Breast epithelium (tissue), 4 donors: ENCODE data around the gene PARP4. TPM values are rescaled to one million over a fixed set of nuclear protein-coding genes. Genes with fewer than 3 reads are reported as not detected.
"Not testable (repeated sequence)": the region's sequence is repeated elsewhere in the genome, so short reads cannot be mapped to it uniquely, and the experiment has no call there.

ENCODE experiments used
- DNase-seq, 2 donors: peaks; one replicate each; pipeline ENCODE4 v3.0.0-alpha.2; 2019; ENCODE audit warnings: low spot score in 2 of 2
- H3K27ac ChIP-seq, 2 donors: fragments of 200-600 bp; sonication (generic) in 1 of 2; one replicate each; pipeline ENCODE4 v1.5.1; 2016 to 2019; ENCODE audit warnings: mild to moderate bottlenecking in 1 of 2
- H3K27me3 ChIP-seq, 2 donors: fragments of 200-600 bp; sonication (generic) in 1 of 2; one replicate each; pipeline versions ENCODE4 v1.5.1 to v1.6.0; 2017 to 2019; ENCODE audit warnings: control low read depth in 1 of 2, mild to moderate bottlenecking in 1 of 2
- H3K36me3 ChIP-seq: fragments of 200-600 bp; one replicate; pipeline ENCODE4 v1.5.1; 2019
- H3K4me1 ChIP-seq, 2 donors: fragments of 200-600 bp; sonication (generic); one replicate each; pipeline ENCODE4 v1.5.1; 2016 to 2019; ENCODE audit warnings: control low read depth in 1 of 2
- H3K4me3 ChIP-seq, 3 donors: fragments of 200-600 bp; sonication (generic); 1 replicate in 2 of 3; 2 replicates in 1 of 3; pipeline ENCODE4 v1.5.1; 2016 to 2019; ENCODE audit warnings: mild to moderate bottlenecking in 3 of 3, moderate library complexity in 2 of 3
- H3K9me3 ChIP-seq, 2 donors: fragments of 200-600 bp; sonication (generic) in 1 of 2; one replicate each; pipeline ENCODE4 v1.5.1; 2016 to 2019; ENCODE audit warnings: control low read depth in 1 of 2
- CTCF ChIP-seq, 3 donors: fragments of 450-650 bp; IDR thresholded peaks; one replicate each; pipeline ENCODE4 v1.5.1; 2016 to 2017; ENCODE audit warnings: antibody characterized with exemption in 3 of 3, mild to moderate bottlenecking in 3 of 3, moderate library complexity in 3 of 3
- POLR2A ChIP-seq: fragments of 450-650 bp; IDR thresholded peaks from one replicate; pipeline ENCODE4 v1.6.1; 2016; ENCODE audit warnings: antibody characterized with exemption, mild to moderate bottlenecking, moderate library complexity
- POLR2AphosphoS5 ChIP-seq, 3 donors: sonication (generic); formaldehyde crosslinking; IDR thresholded peaks; one replicate each; pipeline ENCODE4 v1.6.1; 2017; ENCODE audit warnings: antibody characterized with exemption in 3 of 3
- intact Hi-C: fragments of 100-400 bp; cut with DNase I; formaldehyde crosslinking; loops from one replicate; pipeline ENCODE4 v1.15.1; 2023; ENCODE audit warnings: low total_unique reads
- total RNA-seq, 3 donors: library from RNA; depleted of rRNA; stranded (reverse); fragments of >200 nt; gene quantifications; one replicate each; pipeline ENCODE4 v1.1.0, GENCODE V29; 2016

Gene PARP4
- total RNA-seq = 10 to 100 TPM; 54.1 to 67.0 (median 62.5) TPM

- intact Hi-C loops = no loop called here
- DNase-seq = peak; percentile 58 to 64
- H3K27me3 ChIP-seq = no peaks in the 10 kb centered on the region
- H3K9me3 ChIP-seq = no peaks in the 10 kb centered on the region
- no peaks in the 10 kb centered on the region for H3K4me1 ChIP-seq
- peak within 1 kb of the TSS; percentile 78 to 94 (median 90) for H3K4me3 ChIP-seq
- H3K27ac ChIP-seq = peak within 1 kb of the TSS; percentile 93 to 99
- no peaks in the 10 kb centered on the region for H3K36me3 ChIP-seq
- peak; percentile 46 for TF ChIP-seq POLR2A
- no peak for TF ChIP-seq CTCF (IDR thresholded peaks at IDR 0.05)
- TF ChIP-seq POLR2AphosphoS5 (IDR thresholded peaks at IDR 0.05) = peak; percentile 44 to 73 (median 65)
These were observed at the start of gene PARP4 for GRCh38 chr13:24512197-24512907. PARP4 (minus strand) TSS chr13:24512778; CDS start chr13:24503776, 9,002 bp downstream.

GRCh38 chr13:24560579-24561187 lies 48.1 kb upstream of the PARP4 start:
- H3K27me3 ChIP-seq, H3K4me3 ChIP-seq, H3K27ac ChIP-seq, H3K4me1 ChIP-seq, H3K36me3 ChIP-seq, DNase-seq, H3K9me3 ChIP-seq: not testable (repeated sequence)
- intact Hi-C loops = loop anchor here (10.0 kb wide), 1 partner anchor 684 kb away; no protein-coding TSS in a partner anchor

- not testable (repeated sequence) for H3K4me1 ChIP-seq, H3K27me3 ChIP-seq, DNase-seq, H3K9me3 ChIP-seq, H3K4me3 ChIP-seq, H3K27ac ChIP-seq, H3K36me3 ChIP-seq
- intact Hi-C loops = loop anchor here (10.0 kb wide), 1 partner anchor 685 kb away; no protein-coding TSS in a partner anchor
These were observed 47.0 kb upstream of the PARP4 start for GRCh38 chr13:24559431-24560218.

GRCh38 chr13:24557081-24557480 lies 44.5 kb upstream of the PARP4 start:
- no peaks in the 10 kb centered on the region for H3K9me3 ChIP-seq
- no peak for DNase-seq
- intact Hi-C loops = no loop called here
- no peak overlapping the region for H3K4me3 ChIP-seq
- H3K27ac ChIP-seq = no peak overlapping the region
- no peaks in the 10 kb centered on the region for H3K36me3 ChIP-seq
- no peaks in the 10 kb centered on the region for H3K27me3 ChIP-seq
- TF ChIP-seq CTCF (IDR thresholded peaks at IDR 0.05) (no peak), POLR2AphosphoS5 (IDR thresholded peaks at IDR 0.05) (no peak), POLR2A (no peak)
- H3K4me1 ChIP-seq = no peaks in the 10 kb centered on the region

GRCh38 chr13:24553892-24554291 lies 41.3 kb upstream of the PARP4 start:
- H3K36me3 ChIP-seq, H3K27me3 ChIP-seq, H3K27ac ChIP-seq, H3K4me1 ChIP-seq, intact Hi-C loops, DNase-seq, H3K9me3 ChIP-seq, H3K4me3 ChIP-seq: not testable (repeated sequence)

- H3K36me3 ChIP-seq, DNase-seq, H3K4me1 ChIP-seq, H3K9me3 ChIP-seq, H3K27ac ChIP-seq, intact Hi-C loops: not testable (repeated sequence)
- Histone ChIP-seq H3K27me3 (peaks cover 0 to 15% of the 10 kb centered on the region in 2 donors), H3K4me3 (peak overlapping the region; percentile 37 to 68 (median 48))
These were observed 29.1 kb upstream of the PARP4 start for GRCh38 chr13:24541476-24542352.
